GM18861 (cell line): Measurements from ENCODE around the gene LCE1F.

Experiments used
- ATAC-seq: cut with Tn5 transposase; IDR thresholded peaks from one replicate; pipeline ENCODE4 v1.9.1; 2021; ENCODE audit not compliant: unreplicated experiment

The LCE1F gene, protein sequence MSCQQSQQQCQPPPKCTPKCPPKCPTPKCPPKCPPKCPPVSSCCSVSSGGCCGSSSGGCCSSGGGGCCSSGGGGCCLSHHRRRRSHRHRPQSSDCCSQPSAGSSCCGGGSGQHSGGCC

GRCh38 chr1:152774875-152775274 is at the start of gene LCE1F:
Gene LCE1F (plus strand): TSS chr1:152775140. CDS start chr1:152776372, 1,232 bp downstream.
- no peak for ATAC-seq

DNA sequence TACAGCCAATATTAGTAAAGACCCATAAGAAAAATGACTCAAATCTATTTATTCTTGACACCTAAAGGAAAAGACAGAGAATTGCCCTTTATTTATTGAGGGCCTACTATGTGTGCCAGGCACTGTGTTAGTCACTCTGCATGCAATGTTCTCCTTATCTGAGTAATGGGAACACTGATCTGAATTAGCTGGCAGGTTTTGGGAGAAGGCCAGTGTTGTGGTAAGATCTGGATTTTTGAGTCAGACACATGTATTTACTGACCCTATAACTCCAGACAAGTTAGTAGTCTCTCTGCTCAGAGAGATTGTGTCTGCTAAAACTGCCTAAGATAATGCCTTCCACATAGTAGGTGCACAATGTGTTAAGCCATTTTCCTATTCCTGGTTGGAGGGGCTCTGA is 49.7 kb upstream of the LCE1F start:
- no peak for ATAC-seq

DNA sequence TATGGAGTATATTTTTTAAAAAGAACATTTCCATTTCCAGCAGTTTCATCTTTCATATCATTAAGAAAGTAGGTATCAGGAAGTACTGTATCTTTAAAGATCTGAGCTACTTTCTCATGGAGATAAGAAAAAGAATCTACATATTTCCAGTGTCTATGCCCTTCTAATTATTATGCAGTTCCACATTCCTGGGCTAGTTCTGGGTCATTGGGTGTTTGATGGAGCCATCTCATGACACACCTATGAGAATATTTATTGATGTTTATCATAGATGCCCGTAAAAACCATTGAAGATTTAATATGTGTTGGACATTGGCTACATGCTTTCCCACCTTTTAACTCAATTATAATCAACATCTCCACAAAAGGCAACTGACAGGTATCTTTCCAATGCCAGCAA is 46.0 kb upstream of the LCE1F start:
- no peak for ATAC-seq

- ATAC-seq: no peak
Observed at GRCh38 chr1:152735648-152736047, 39.3 kb upstream of the LCE1F start.

DNA sequence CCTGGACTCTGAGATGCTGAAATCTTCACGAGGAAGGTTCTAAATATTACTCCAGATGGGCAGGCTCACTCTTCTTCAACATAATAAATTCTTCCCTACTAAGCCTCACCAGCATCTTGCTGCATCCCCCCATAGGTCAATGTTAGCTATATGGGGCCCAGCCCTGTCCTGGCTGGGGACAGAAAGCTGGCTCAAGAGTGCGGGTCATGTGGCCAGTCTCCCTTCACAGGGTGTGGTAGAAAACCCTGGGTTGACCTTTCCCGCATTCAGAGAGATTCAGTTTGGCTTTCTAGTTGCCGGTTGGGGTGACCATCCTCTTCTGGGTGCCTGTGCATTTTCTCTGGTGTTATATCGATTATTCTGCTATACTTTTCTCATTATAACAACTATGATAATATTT is 36.9 kb upstream of the LCE1F start:
- no peak for ATAC-seq

GRCh38 chr1:152739841-152740240 is 35.1 kb upstream of the LCE1F start:
- ATAC-seq: no peak

DNA sequence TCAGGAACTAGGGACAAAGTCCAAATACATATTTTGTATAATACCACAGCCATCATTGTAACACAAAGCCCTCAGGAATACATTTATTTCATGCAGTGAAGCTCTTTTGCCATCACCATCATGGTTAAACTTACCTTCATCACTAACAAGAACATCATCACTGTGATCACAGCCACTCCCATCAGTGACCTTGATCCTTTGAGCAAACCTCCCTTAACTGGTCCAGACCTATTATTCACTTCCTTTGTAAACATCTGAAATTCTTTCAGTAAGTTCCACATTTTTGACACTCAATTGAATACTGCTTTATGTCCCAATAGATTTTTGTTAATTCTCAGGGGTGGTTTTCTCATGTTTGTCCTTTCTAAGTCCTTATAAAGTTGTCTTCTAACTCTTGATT is 33.3 kb upstream of the LCE1F start:
- no peak for ATAC-seq

GRCh38 chr1:152743371-152744145 is 31.4 kb upstream of the LCE1F start:
- no peak for ATAC-seq

DNA sequence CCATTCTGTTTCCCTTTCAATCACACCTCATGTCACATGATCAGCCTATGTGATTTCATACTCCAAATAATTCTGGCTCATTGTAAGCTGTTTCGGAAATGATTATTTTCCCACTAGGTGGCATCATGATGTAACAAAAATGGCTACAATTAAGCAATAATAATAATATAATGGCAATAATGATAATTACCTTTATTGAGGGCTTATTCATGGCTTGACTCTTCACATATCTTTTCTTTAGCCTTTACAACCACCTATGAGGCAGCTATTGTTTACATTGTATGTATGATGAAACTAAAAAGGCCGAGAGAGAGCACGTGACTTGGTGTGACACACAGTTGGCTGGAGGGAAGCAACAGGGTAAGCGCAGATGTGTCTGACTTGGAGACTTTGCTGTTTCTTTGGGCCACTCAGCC is 29.6 kb upstream of the LCE1F start:
- ATAC-seq: no peak

DNA sequence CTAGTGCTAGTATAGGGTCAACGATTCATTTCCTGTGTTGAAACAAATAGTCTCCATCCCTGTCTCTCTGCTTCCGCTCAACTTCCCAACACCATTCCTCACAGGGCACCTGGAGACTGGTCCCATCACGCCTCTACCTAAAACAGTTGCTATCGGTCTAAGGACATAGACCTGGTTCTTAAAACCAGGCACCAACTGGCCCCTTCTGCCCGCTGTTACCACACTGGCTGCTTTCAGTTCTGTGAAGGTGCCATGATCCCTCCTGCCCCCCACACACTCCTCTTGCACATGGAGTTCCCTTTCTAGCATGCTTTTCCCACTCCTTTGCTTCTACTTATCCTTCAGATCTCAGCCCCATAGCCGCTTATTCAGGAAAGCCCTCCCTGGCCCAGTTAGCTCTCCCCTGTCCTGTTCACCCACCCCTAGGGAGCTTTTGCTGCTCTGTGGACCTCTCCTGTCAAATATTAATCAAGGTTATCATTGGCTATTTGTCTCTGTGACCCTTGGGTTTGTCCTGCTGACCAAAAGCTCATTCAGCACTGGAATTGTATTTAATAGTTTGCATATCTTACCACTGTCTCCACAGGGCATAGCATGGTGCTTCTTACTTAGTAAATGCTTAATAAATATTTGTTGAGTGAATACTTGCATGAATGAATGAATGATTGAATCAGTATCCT is 29.0 kb upstream of the LCE1F start:
- no peak for ATAC-seq

DNA sequence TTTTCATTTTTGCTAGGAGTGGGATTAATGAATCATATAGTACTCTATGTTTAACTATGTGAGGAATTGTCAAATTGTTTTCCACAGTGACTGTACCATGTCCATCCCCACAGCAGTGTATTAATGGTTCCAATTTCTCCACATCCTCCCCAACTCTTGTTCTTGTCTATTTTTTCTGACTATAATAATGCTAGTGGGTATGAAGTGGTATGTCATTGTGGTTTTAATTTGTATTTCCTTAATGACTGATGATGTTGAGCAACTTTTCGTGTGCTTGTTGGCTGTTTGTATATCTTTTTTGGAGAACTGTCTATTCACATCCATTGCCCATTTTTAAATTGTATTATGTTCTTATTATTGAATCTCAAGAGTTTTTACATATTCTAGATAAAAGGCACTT is 27.1 kb upstream of the LCE1F start:
- no peak for ATAC-seq

- no peak for ATAC-seq
Observed at GRCh38 chr1:152752225-152752624, 22.7 kb upstream of the LCE1F start.

DNA sequence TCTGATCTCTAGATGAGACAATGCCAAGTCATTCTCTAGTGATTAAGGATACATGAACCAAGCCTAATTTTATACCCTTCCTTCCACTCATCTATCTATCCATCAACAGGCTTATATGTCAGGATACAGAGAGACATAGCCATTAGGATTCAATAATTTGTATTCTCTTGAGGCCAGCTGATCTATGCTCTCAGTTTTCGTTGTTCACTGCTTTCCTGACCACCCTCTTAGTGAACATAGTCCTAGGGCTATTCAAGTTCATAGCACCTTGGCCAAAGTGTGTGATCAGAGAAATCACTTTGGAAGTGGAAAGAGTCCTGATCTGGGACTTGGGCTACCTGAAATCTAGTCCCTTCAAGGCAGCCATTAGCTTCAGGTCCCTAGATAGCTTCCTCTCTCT is 21.4 kb upstream of the LCE1F start:
- ATAC-seq: no peak

DNA sequence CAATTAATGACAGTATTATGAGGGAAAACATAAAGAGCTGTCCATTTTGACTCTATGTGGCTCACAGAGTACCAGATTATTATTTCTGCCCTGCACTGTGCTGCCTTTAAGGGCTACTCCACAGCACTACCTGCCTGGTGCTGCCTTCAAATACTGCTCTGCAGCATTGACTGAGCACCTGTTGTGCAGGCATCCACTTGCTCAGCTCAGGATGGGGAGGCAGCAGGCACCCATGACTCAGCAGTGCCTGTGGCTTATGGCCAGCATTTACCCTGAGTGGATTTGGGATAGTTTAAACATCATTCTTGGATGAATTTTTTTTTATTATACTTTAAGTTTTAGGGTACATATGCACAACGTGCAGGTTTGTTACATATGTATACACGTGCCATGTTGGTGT is 18.1 kb upstream of the LCE1F start:
- no peak for ATAC-seq

- ATAC-seq: no peak
Observed at GRCh38 chr1:152757747-152758146, 17.2 kb upstream of the LCE1F start, which contains the start of gene KPRP. Gene KPRP (plus strand): TSS chr1:152758025. CDS start chr1:152759589, 1,564 bp downstream.

DNA sequence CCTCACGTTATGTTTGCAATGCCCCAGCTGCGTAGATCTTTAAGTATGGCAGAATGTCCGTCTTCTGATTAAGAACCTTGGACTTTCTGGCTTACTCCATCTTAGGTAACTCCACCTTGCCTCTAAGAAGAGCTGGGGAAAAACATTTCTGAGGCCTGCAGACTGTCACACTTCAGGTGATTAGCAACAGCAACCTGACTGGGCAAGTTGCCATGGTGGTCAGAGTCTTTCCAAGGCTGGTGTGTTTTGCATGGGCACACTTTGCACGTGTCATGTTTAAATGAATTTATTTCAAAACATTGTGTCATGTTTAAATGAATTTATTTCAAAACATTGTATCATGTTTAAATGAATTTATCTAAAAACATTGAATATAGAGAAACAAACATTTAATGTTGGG is 16.3 kb upstream of the LCE1F start:
- ATAC-seq: no peak

GRCh38 chr1:152759453-152760173 is 15.3 kb upstream of the LCE1F start:
- no peak for ATAC-seq

DNA sequence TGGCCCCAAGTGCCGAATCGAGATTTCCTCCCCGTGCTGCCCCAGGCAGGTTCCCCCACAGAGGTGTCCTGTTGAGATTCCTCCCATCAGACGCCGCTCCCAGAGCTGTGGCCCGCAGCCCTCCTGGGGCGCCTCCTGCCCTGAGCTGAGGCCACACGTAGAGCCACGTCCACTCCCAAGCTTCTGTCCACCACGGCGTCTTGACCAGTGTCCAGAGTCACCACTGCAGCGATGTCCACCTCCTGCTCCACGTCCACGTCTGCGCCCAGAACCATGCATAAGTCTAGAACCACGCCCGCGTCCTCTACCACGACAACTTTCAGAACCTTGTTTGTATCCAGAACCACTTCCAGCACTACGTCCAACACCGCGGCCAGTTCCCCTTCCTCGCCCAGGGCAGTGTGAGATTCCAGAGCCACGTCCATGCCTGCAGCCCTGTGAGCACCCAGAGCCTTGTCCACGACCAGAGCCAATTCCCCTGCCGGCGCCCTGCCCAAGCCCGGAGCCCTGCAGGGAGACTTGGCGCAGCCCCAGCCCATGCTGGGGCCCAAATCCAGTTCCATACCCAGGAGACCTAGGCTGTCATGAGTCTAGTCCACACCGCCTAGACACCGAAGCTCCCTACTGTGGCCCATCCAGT is 14.3 kb upstream of the LCE1F start:
- ATAC-seq: no peak

DNA sequence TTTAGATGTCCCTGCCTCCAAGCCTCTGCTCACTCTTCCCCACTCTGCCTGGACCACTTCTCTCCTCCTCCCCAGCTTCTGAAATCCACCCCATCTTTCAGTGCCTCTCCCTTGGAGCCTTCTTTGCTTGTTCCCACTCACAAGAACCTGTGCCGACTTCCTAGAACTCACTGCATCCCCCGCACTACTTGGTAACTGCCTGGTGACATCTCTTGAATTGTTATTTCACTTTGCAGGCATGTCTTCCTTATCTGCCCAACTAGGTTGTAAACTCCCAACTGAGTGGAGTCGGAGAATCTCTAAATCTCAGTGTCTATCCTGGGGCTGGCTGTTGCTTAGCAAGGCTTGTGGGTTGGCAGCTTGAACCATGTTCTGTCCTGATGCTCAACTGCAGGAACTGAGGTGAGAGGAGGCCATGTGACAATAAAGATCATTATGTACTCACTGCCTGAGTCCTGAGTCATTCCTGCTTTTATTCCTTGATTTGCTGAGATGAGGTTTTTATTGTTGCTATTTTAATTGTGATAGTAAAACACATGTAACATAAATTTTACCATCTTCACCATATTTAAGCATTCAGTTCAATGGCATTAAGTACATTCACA is 13.2 kb upstream of the LCE1F start:
- ATAC-seq: no peak

DNA sequence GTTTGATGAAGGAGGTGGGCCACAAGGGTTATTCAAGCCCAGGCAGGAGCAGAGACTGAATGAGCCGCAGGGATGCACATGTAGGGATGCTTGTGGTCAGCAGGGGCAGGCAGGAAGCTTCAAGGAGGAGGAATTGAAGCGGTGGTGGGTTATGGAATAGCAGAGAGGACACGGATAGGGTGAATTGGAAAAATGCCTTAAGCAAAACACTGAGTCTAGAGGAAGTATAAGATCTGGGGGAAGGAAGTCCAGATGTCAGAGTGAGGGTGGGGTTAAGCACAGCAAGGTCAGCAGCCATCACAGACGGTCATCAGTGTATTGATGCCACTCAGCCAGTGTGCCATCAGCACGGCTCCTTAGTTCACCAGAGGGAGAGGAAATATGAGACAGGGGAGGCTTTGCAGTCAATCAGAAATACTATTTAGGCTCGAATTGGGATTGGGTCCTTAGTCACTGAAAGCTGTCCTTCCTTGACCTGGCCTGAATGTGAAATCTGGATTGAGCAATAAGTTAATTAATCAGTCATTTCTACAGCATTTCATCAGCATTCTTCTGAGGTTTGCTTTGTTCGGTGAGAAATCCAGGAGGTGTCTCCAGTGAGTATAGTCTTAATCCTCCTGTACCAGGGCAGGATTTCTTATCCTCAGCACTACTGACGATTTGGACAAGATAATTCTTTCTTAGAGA is 6.0 kb upstream of the LCE1F start:
- no peak for ATAC-seq
